T follicular helper cell (primary cell): ENCODE measurements around the gene NOS1AP.

ENCODE experiments used
- DNase-seq: peaks from one replicate; pipeline ENCODE4 v3.0.0-alpha.2; 2020; ENCODE audit warnings: low read depth

NOS1AP gene

GRCh38 chr1:162256287-162256686 is 186.8 kb downstream of the NOS1AP start:
- no peak for DNase-seq

- DNase-seq: no peak
These were observed 188.9 kb downstream of the NOS1AP start for GRCh38 chr1:162258394-162258793.

GRCh38 chr1:162259894-162260455 is 190.5 kb downstream of the NOS1AP start:
- no peak for DNase-seq

GRCh38 chr1:162264108-162264507 is 194.6 kb downstream of the NOS1AP start:
- DNase-seq: no peak

DNA sequence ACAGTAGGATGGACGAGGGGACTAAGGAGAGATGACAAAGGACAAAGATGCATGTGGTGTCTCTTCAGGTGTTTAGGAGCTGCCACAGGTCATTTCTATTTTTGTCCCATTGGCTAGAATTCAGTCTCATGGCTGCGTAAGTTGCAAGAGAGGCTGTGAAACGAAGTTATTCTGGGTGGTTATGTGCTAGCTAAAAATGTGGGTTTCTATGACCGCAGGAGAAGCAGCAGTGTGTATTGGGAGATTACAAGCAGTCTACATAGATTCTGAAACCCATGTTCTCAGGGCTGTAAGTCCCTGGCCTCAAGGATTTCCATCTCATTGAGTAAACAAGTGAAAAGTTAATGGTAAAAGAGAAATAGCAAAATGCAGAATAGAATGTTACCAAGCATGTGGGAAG is 196.5 kb downstream of the NOS1AP start:
- DNase-seq: no peak

GRCh38 chr1:162270016-162270770 is 200.7 kb downstream of the NOS1AP start:
- DNase-seq: no peak

DNA sequence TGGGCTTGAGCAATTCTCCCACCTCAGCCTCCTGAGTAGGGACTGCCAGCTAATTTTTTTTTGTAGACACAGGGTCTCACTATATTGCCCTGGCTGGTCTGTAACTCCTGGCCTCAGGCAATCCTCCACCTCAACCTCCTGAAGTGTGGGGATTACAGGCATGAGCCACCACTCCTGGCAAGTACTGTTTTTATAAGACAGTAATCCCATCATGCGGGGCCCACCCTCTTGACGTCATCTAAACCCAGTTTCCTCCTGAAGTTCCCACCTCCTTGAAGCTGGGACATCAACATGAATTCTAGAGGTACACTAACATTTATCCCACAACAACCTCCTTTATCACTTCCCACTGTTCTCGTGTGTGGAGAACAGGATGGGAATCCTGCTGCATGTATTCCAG is 202.5 kb downstream of the NOS1AP start:
- no peak for DNase-seq

DNA sequence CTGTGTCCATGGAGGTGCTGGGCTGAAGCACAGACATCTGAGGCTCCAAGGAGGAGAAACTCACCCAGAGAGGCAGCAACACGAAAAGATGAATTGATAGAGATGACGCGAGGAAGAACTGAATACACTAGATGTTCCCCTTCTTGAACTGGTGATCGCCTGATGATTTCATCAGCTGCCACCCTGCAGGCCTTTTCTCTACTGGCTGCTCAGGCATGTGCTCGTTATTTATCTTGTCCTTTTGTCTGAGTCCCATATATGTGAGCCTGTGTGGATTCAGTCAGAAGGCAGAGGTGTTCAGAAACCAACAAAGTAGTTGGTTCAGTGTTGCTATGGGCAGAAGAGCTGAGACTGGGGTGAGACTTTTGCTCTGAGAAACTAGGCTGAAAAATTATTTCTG is 202.9 kb downstream of the NOS1AP start:
- no peak for DNase-seq

GRCh38 chr1:162275622-162276175 is 206.2 kb downstream of the NOS1AP start:
- no peak for DNase-seq

GRCh38 chr1:162276493-162276892 is 207.0 kb downstream of the NOS1AP start:
- no peak for DNase-seq

DNA sequence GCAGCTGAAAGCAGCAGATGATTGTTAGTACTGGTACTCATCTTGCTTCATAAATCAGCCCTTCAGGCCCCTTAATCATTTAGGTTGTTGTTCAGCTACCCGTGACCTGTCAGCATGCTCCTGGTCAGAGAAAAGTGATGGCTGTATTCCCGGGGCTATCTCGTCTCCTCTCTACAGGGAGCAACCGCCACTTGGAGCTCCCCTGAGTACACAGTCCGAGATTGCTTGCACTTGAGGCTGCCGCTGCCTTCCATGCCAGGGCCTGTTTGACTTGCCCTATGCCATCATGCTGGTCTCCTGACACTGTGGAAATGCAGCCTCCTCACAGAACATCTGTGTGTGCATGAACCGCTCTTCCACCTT is 209.6 kb downstream of the NOS1AP start:
- no peak for DNase-seq

GRCh38 chr1:162281426-162281825 is 211.9 kb downstream of the NOS1AP start:
- DNase-seq: no peak

- DNase-seq: no peak
These were observed 214.2 kb downstream of the NOS1AP start for GRCh38 chr1:162283657-162284056.

- DNase-seq: no peak
These were observed 214.9 kb downstream of the NOS1AP start for GRCh38 chr1:162284206-162284955.

DNA sequence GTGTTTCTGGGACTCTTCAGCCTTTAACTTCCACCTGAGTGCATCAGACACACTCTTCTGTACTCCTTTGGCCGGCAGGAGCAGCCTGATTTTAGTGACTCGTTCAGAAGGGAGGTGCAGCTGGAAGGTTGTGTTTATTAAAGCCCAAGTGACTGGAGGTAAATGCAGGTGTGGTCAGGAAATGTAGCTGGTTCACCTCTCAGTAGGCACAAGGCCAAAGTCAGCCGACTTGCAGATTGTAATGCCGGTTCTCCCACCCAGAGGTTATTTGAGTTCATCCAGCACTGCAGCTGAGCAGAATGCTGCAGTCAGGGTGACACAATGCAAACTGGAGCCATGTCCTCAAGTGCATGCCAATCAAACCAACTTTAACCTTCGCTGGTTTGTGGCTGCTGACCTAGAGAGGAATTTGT is 215.7 kb downstream of the NOS1AP start:
- DNase-seq: no peak

GRCh38 chr1:162291000-162291399 is 221.5 kb downstream of the NOS1AP start:
- no peak for DNase-seq

- DNase-seq: no peak
These were observed 222.9 kb downstream of the NOS1AP start for GRCh38 chr1:162292422-162292849.

DNA sequence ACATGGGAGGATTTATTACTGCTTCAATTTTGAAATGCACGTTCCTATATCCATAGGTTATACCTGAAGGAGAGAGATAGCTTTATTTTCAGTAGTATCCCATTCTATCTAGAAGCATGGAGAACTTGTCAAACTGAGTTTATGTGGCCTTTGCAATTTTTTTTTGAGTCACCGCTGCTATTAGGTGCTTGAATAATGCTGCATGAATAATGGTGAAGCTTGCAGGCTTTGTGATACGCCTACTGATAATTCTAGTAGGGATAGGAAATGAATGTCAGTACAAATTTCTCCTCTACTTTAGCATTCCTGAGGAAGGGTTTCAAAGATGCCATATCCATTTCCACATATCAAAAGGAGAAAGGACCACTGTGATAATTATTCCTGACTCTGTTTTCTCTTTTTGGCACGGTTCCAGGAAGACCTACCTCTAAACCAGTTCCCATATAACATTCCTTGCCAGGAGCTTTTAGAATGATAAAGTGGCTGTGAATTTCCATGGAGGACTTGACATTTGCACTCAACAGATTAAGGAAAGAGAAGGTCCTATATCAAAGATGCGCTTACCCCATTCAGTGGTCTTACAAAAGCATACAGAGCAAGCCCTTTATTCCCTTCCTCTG is 223.7 kb downstream of the NOS1AP start:
- no peak for DNase-seq

DNA sequence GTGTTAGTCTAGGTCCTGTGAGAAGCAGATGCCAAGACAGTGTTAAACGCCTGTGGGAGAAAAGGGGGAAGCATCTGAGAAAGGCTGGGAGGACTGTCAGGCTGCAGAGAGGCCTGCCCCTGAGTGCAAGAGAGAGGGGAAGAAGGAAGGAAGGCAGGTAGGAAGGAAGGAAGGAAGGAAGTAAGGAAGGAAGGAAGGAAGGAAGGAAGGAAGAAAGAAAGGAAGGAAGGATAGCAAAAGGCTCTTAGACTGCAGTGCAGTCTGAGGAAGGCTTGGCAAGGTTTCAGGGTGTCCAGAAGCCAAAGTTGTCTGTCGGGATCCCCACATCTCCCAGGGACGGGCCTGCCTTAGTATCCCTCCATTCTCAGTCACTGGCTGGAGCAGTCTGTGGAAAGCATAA is 224.5 kb downstream of the NOS1AP start:
- DNase-seq: no peak

DNA sequence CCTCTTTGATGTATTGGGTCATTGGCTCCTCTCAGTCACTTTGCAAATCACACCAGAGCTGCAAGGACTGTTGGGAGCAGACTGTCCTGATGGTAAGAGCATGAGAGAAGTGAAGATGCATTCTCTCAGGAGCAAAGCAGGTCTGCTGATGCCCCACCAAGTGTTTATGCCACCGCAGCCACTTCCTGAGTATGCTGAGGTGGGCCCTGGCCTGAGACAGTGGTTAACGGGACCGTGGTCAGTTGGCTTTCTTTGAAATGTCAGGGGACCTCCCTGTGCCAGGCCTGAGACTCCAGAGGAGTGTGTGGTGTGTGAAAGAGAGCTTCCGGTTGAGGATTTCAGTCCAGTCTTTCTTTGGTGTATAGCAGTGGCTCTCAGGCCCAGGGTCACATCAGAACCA is 227.7 kb downstream of the NOS1AP start:
- DNase-seq: no peak

DNA sequence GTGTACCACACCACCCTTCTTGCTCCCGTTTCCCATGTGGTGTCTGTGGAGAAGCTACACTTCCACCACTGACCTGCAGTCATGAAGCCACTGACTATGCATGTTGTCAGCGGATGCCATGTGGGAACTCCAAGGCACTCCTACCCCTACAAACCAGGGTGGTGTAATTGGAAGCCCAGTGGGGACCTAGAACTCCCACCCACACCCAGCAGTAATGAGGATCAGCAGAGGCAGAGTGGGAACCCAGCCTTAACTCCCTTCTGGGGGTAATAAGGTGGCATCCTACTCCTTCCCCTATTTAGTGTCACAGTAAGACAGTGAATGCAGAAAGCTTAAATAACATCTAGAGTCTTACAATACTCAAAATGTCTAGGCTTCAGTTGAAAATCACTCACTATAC is 228.8 kb downstream of the NOS1AP start:
- no peak for DNase-seq

DNA sequence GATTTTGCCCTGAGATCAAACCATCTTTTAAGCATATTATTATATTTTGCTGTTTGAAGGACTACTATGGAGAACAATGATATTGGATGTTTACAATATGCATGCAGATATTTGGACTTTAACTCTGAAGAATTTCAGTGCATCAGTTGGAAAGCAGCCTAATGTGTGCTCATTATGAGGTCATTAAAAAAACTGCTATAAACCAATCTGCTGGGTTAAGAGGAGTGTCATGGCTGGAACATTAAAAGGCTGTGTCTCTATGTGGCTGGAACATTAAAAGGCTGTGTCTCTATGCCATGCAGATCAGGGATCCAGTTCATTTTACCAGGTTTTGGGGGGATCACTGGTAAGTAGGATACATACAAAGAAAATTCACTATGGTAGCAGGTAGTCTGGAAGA is 229.5 kb downstream of the NOS1AP start:
- DNase-seq: no peak
